Measurements from ENCODE around the gene NSMCE3. TPM values are rescaled to one million over a fixed set of nuclear protein-coding genes. Genes with fewer than 3 reads are reported as not detected.
"Not testable (repeated sequence)": the region's sequence is repeated elsewhere in the genome, so short reads cannot be mapped to it uniquely, and the experiment has no call there.

The NSMCE3 gene
- total RNA-seq, 1 experiment from 2014 or later = 9.8 TPM

DNA sequence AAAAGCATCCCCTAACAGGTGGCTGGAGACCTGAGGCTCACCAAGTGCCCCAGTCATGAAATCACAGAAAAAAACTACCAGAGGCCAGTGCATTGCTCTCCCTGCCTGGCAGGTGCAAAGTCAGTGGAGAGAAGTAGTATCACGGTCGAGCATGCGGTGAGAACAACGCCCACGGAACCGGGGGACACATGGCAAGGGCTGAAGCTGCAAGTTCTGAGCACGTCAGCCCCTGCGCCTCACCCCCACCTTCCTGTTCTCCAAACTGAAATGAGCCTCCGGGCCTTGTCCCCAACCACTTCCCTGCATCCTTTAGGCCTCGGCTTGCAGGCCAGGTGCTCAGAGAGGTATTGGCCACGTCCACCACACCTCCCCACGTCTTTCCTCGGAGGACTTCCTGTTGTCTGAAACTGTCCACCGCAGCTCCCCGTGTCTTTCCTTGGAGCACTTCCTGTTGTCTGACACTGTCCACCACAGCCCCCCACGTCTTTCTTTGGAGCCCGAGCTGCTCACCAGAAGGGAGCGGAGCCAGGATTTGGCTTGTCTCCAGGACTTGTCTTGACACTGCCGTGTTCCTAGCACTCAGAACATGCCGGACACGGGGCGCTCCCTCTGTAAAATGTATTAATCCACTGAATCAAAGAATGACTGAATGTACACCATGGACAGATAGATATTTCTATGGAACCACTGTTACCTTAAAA lies 43.9 kb downstream of the NSMCE3 start:
- in situ Hi-C loops (cut with HindIII; ENCODE audit: low pct_unique_long_range_greater_than_20kb, low sequenced_read_pairs) = no loop called here
- no peak for DNase-seq (ENCODE audit: low read depth)

DNA sequence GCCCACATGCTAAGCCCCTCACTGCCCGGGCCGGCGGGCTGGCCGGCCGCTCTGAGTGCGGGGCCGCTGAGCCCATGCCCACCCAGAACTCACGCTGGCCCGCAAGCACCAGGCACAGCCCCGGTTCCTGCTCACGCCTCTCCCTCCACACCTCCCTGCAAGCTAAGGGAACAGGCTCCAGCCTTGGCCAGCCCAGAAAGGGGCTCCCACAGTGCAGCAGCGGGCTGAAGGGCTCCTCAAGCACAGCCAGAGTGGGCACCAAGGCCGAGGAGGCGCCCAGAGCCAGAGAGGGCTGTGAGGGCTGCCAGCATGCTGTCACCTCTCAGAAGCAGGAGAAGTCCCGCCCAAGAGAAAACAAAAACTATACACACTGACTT lies 44.6 kb downstream of the NSMCE3 start:
- in situ Hi-C loops (cut with HindIII; ENCODE audit: low pct_unique_long_range_greater_than_20kb, low sequenced_read_pairs); DNase-seq (ENCODE audit: low read depth): not testable (repeated sequence)

DNA sequence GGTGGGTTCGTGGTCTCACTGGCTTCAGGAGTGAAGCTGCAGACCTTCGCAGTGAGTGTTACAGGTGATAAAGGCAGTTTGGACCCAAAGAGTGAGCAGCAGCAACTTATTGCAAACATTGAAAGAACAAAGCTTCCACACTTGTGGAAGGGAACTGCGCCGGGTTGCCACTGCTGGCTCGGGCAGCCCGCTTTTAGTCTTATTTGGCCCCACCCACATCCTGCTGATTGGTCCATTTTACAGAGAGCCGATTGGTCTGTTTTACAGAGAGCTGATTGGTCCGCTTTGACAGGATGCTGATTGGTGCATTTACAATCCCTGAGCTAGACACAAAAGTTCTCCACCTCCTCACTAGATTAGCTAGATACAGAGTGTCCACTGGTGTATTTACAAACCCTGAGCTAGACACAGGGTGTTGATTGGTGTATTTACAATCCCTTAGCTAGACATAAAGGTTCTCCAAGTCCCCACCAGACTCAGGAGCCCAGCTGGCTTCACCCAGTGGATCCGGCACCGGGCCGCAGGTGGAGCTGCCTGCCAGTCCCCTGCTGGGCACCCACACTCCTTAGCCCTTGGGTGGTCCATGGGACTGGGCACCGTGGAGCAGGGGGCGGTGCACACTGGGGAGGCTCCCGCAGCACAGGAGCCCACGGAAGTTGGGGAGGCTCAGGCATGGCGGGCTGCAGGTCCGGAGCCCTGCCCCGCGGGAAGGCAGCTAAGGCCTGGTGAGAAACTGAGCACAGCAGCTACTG lies 45.2 kb downstream of the NSMCE3 start:
- DNase-seq (ENCODE audit: low read depth); in situ Hi-C loops (cut with HindIII; ENCODE audit: low pct_unique_long_range_greater_than_20kb, low sequenced_read_pairs): not testable (repeated sequence)

DNA sequence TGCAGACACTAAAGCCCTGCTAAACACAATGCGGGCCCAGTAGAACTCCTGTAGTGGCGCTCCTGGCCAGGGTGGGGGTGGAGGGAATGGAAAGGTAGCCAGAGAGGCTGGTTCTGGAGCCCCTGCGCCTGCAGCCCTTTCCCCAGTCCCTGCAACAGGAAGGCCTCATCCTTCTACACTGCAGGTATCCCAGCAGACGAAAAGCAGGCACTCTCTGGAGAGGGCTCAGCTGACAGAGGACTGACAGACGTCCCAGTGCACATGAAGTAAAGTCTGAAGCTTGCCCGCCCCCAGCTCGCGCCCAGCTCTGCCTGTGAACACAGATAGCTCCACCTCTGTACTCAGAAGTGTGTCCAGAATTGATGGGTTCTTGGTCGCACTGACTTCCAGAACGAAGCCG lies 46.0 kb downstream of the NSMCE3 start:
- in situ Hi-C loops (cut with HindIII; ENCODE audit: low pct_unique_long_range_greater_than_20kb, low sequenced_read_pairs) = no loop called here
- DNase-seq (ENCODE audit: low read depth) = no peak

DNA sequence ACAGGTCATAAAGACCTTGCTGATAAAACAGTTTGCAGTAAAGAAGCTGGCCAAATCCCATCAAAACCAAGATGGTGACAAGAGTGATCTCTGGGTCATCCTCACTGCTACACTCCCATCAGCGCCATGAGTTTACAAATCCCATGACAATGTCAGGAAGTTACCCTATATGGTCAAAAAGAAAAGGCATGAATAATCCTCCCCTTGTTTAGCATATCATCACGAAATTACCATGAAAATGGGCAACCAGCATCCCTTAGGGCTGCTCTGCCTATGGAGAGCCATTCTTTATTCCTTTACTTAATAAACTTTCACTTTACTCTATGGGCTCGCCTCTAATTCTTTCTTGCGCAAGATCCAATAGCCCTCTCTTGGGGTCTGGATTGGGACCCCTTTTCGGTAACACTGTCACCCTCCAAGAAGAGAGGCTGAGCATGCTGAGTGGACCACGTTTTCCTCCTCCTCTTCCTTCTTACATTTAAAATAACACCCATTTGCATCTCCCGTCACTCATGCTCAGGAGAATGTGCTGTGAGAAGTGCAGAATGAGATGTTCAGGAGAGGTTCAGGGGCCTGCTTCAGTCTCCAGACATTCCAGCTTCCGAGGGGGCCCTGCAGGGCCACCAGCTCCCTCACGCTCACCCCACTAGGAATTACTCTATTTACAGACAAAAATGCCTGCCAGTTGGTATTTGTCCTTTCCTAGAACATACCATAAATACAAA lies 47.3 kb downstream of the NSMCE3 start:
- in situ Hi-C loops (cut with HindIII; ENCODE audit: low pct_unique_long_range_greater_than_20kb, low sequenced_read_pairs) = no loop called here
- DNase-seq (ENCODE audit: low read depth) = no peak

DNA sequence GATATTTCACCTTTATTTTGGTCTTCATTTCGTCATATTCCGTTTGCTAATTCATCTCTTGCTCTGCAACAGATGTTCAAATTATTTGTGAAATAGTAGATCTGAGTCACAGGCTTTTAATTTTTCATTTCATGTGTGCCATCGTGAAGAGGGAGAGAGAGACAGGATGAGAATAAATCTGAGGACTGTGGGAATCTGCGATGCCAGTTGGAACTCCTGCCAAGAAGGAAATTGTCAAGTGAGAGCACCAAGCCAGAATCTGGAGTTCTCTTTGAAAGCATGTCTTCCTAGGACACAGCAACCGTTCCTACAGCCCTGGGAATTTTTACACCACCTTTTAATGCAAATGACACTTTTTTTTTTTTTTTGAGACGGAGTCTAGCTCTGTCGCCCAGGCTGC lies 48.8 kb downstream of the NSMCE3 start:
- in situ Hi-C loops (cut with HindIII; ENCODE audit: low pct_unique_long_range_greater_than_20kb, low sequenced_read_pairs) = no loop called here
- DNase-seq (ENCODE audit: low read depth) = no peak

DNA sequence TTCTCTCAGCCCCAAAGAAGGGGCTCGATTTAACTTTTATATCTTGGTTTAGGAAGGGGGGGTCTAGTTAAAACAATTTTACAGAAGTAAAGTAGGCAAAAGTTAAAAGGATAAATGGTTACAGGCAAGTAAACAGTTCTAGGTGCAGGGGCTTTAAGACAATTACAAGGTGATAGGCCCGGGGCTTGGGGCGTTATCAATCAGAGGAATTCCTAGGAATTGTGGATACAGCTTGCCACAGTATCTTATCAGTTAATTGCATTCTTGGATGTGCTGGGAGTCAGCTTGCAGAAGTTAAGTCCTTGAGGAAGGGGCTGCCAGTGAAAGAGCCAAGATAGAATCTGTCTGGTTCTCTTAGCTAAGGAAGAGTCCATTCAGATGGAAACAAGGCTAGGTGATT lies 52.7 kb downstream of the NSMCE3 start:
- no peak for DNase-seq (ENCODE audit: low read depth)
- in situ Hi-C loops (cut with HindIII; ENCODE audit: low pct_unique_long_range_greater_than_20kb, low sequenced_read_pairs) = no loop called here
